ENCODE measurements around the gene KCNQ1. TPM values are rescaled to one million over a fixed set of nuclear protein-coding genes. Genes with fewer than 3 reads are reported as not detected.

Gene KCNQ1
- total RNA-seq, 1 experiment from 2014 or later = 10.7 TPM

DNA sequence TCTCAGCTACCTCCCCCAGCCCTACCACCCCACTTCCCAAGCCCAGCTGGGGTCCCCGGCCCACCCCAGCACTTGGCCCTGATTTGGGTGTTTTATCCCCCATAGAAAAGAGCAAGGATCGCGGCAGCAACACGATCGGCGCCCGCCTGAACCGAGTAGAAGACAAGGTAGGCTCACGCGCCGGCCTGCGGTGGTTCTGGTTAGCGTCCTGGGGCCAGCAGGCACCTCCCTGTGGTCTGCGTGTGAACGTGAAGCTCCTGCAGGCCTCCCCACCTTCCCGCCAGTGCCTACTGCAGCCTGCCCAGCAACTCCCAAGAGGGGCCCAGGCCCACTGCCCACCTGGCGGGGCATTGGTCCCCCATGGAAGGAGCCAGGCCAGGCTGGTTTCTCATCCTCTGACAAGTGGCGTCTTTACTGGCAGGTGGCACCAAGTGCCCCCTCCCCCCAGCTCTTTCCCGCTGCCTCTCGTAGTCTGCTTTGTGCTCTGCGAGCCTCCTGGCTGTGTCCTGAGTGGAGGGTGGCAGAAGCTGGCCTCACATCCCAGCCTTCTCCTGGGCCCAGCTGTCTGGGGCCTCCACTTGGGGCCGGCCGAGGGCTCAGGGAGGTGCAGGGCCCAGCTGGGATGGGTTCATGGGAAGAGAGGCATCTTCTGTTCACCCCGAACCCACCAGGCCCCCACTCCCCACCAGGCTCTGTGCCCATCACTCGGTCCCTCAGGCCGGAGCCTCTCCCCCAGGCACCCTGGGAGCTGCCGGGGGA lies 333.2 kb downstream of the KCNQ1 start:
- no peak overlapping the region for H3K27ac ChIP-seq (ENCODE audit: low read depth, low read length)
- no peak overlapping the region for H3K4me3 ChIP-seq (replicated peaks in 1 of 2; ENCODE audit: low read depth in 1 of 2, low read length in 2 of 2)
- no peaks in the 10 kb centered on the region for H4K20me1 ChIP-seq (ENCODE audit: insufficient read depth)
- ChIA-PET RAD21 (ENCODE audit: low non-redundant PET in 1 of 2, low total read pairs in 2 of 2, uncharacterized antibody in 2 of 2, unreplicated experiment in 2 of 2) (no interaction called here), CTCF (no interaction called here), POLR2A (no interaction called here)
- intact Hi-C loops (cut with micrococcal nuclease) = no loop called here
- DNase-seq (ENCODE audit: low read depth, low spot score) = no peak
- peak overlapping the region; percentile 12 for H3K4me2 ChIP-seq (ENCODE audit: low read length)
- BruUV-seq (replicated peaks) = no TSS peak
- no peak overlapping the region for H3K9ac ChIP-seq (ENCODE audit: low read length)
- no peaks in the 10 kb centered on the region for H3K36me3 ChIP-seq (ENCODE audit: control insufficient read depth in 1 of 2, insufficient read depth in 2 of 2, low read length in 2 of 2)
- H3K9me3 ChIP-seq (ENCODE audit: control insufficient read depth in 1 of 2, insufficient read depth in 1 of 2, low read depth in 1 of 2, low read length in 2 of 2) = no peaks in the 10 kb centered on the region
- ATAC-seq = no peak
- H2AFZ ChIP-seq (ENCODE audit: low read depth, low read length, poor library complexity, severe bottlenecking) = no peak overlapping the region
- no peaks in the 10 kb centered on the region for H3K27me3 ChIP-seq (ENCODE audit: insufficient read depth, low read length)
- no peaks in the 10 kb centered on the region for H3K9me2 ChIP-seq (ENCODE audit: insufficient read depth)
- peaks cover 11 to 29% of the 10 kb centered on the region in 2 experiments; a peak in 3 of 4 replicates for H3K4me1 ChIP-seq (ENCODE audit: control insufficient read depth in 1 of 2, insufficient read depth in 2 of 2, low read length in 2 of 2)
- no peak for TF ChIP-seq TCF7L2 (IDR thresholded peaks at IDR 0.05; ENCODE audit: borderline replicate concordance, extremely low read depth, insufficient read depth, insufficient read length)
- TF ChIP-seq ZFX (IDR thresholded peaks at IDR 0.05) = no peak
- TF ChIP-seq, protein P1, sequence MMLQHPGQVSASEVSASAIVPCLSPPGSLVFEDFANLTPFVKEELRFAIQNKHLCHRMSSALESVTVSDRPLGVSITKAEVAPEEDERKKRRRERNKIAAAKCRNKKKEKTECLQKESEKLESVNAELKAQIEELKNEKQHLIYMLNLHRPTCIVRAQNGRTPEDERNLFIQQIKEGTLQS (IDR thresholded peaks at IDR 0.05) = no peak
- TF ChIP-seq SRF (IDR thresholded peaks at IDR 0.05; ENCODE audit: low read depth) = no peak
- no peak for TF ChIP-seq YY1 (IDR thresholded peaks at IDR 0.05; ENCODE audit: extremely low read depth, insufficient replicate concordance, low read depth, low read length)
- TF ChIP-seq FOSL1 (IDR thresholded peaks at IDR 0.05; ENCODE audit: low read depth) = no peak
- TF ChIP-seq EZH2phosphoT487 (IDR thresholded peaks at IDR 0.05; ENCODE audit: borderline replicate concordance) = no peak
- no peak for TF ChIP-seq ELF1 (IDR thresholded peaks at IDR 0.05; ENCODE audit: borderline replicate concordance, low read depth)
- TF ChIP-seq ZNF274 (IDR thresholded peaks at IDR 0.05; ENCODE audit: low read depth, low read length) = no peak
- TF ChIP-seq, protein P2, sequence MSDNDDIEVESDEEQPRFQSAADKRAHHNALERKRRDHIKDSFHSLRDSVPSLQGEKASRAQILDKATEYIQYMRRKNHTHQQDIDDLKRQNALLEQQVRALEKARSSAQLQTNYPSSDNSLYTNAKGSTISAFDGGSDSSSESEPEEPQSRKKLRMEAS (IDR thresholded peaks at IDR 0.05) = no peak
- TF ChIP-seq CEBPB (IDR thresholded peaks at IDR 0.05; ENCODE audit: low read depth) = no peak
- no peak for TF ChIP-seq CBX3 (IDR thresholded peaks at IDR 0.05; ENCODE audit: low read depth)
- no peak for TF ChIP-seq SIN3A (IDR thresholded peaks at IDR 0.05; ENCODE audit: low read depth)
- TF ChIP-seq, protein P3, sequence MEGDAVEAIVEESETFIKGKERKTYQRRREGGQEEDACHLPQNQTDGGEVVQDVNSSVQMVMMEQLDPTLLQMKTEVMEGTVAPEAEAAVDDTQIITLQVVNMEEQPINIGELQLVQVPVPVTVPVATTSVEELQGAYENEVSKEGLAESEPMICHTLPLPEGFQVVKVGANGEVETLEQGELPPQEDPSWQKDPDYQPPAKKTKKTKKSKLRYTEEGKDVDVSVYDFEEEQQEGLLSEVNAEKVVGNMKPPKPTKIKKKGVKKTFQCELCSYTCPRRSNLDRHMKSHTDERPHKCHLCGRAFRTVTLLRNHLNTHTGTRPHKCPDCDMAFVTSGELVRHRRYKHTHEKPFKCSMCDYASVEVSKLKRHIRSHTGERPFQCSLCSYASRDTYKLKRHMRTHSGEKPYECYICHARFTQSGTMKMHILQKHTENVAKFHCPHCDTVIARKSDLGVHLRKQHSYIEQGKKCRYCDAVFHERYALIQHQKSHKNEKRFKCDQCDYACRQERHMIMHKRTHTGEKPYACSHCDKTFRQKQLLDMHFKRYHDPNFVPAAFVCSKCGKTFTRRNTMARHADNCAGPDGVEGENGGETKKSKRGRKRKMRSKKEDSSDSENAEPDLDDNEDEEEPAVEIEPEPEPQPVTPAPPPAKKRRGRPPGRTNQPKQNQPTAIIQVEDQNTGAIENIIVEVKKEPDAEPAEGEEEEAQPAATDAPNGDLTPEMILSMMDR (IDR thresholded peaks at IDR 0.05 in 2 of 3, conservative IDR thresholded peaks at IDR 0.05 in 1 of 3; ENCODE audit: borderline replicate concordance in 1 of 3, insufficient read depth in 1 of 3, low read depth in 2 of 3, low read length in 2 of 3) = no peak
- no peak for TF ChIP-seq EGR1 (IDR thresholded peaks at IDR 0.05; ENCODE audit: low read depth)
- TF ChIP-seq JUND (IDR thresholded peaks at IDR 0.05) = no peak
- H3K79me2 ChIP-seq (ENCODE audit: insufficient read depth, low read length) = no peaks in the 10 kb centered on the region
